Neutrophil (primary cell): ENCODE measurements around the gene COQ9.

Source experiments
- H3K27ac ChIP-seq: fragments of 200-600 bp; sonication (generic); 2 replicates; pipeline ENCODE4 v1.5.1; 2016; ENCODE audit warnings: mild to moderate bottlenecking, moderate library complexity
- H3K27me3 ChIP-seq: fragments of 200-600 bp; sonication (generic); 2 replicates; pipeline ENCODE4 v1.6.0; 2016; ENCODE audit warnings: mild to moderate bottlenecking
- H3K36me3 ChIP-seq: fragments of 200-600 bp; sonication (generic); 2 replicates; pipeline ENCODE4 v1.5.1; 2017
- H3K4me1 ChIP-seq, 2 experiments: fragments of 200-600 bp in 1 of 2; sonication (generic) in 1 of 2; 1 replicate in 1 of 2; 2 replicates in 1 of 2; pipeline versions ENCODE4 v1.5.1 to v1.6.1; 2013 to 2016; ENCODE audit warnings: low read depth in 1 of 2, low read length in 1 of 2, mild to moderate bottlenecking in 1 of 2, moderate library complexity in 1 of 2; ENCODE audit not compliant: control insufficient read depth in 1 of 2, insufficient read depth in 1 of 2
- H3K4me3 ChIP-seq, 2 experiments: fragments of 200-600 bp in 1 of 2; sonication (generic) in 1 of 2; 1 replicate in 1 of 2; 2 replicates in 1 of 2; pipeline ENCODE4 v1.5.1; 2013 to 2016; ENCODE audit warnings: low read depth in 1 of 2, low read length in 1 of 2, mild to moderate bottlenecking in 1 of 2, moderate library complexity in 1 of 2
- H3K9me3 ChIP-seq: fragments of 200-600 bp; sonication (generic); 2 replicates; pipeline ENCODE4 v1.5.1; 2016
- TF ChIP-seq, protein P1 (sequence below): fragments of 200-600 bp; sonication (generic); IDR thresholded peaks from 2 replicates; pipeline ENCODE4 v1.5.1; 2016; ENCODE audit warnings: antibody characterized with exemption

COQ9 gene

GRCh38 chr16:57478396-57479204 is 31.3 kb downstream of the COQ9 start:
- H3K27me3 ChIP-seq: peaks cover 37% of the 10 kb centered on the region
- H3K4me1 ChIP-seq: peaks cover 30 to 40% of the 10 kb centered on the region in 2 experiments
- no peak overlapping the region for H3K4me3 ChIP-seq
- no peak overlapping the region for H3K27ac ChIP-seq
- TF ChIP-seq, protein P1, sequence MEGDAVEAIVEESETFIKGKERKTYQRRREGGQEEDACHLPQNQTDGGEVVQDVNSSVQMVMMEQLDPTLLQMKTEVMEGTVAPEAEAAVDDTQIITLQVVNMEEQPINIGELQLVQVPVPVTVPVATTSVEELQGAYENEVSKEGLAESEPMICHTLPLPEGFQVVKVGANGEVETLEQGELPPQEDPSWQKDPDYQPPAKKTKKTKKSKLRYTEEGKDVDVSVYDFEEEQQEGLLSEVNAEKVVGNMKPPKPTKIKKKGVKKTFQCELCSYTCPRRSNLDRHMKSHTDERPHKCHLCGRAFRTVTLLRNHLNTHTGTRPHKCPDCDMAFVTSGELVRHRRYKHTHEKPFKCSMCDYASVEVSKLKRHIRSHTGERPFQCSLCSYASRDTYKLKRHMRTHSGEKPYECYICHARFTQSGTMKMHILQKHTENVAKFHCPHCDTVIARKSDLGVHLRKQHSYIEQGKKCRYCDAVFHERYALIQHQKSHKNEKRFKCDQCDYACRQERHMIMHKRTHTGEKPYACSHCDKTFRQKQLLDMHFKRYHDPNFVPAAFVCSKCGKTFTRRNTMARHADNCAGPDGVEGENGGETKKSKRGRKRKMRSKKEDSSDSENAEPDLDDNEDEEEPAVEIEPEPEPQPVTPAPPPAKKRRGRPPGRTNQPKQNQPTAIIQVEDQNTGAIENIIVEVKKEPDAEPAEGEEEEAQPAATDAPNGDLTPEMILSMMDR: no peak
- H3K36me3 ChIP-seq: no peaks in the 10 kb centered on the region
- H3K9me3 ChIP-seq: no peaks in the 10 kb centered on the region

- no peaks in the 10 kb centered on the region for H3K9me3 ChIP-seq
- no peaks in the 10 kb centered on the region for H3K36me3 ChIP-seq
- TF ChIP-seq, protein P1: no peak
- H3K4me3 ChIP-seq: no peak overlapping the region
- H3K27ac ChIP-seq: no peak overlapping the region
- H3K4me1 ChIP-seq: peaks cover 30 to 32% of the 10 kb centered on the region in 2 experiments
- peaks cover 38% of the 10 kb centered on the region for H3K27me3 ChIP-seq
Observed at GRCh38 chr16:57479205-57479975, 32.1 kb downstream of the COQ9 start.

DNA sequence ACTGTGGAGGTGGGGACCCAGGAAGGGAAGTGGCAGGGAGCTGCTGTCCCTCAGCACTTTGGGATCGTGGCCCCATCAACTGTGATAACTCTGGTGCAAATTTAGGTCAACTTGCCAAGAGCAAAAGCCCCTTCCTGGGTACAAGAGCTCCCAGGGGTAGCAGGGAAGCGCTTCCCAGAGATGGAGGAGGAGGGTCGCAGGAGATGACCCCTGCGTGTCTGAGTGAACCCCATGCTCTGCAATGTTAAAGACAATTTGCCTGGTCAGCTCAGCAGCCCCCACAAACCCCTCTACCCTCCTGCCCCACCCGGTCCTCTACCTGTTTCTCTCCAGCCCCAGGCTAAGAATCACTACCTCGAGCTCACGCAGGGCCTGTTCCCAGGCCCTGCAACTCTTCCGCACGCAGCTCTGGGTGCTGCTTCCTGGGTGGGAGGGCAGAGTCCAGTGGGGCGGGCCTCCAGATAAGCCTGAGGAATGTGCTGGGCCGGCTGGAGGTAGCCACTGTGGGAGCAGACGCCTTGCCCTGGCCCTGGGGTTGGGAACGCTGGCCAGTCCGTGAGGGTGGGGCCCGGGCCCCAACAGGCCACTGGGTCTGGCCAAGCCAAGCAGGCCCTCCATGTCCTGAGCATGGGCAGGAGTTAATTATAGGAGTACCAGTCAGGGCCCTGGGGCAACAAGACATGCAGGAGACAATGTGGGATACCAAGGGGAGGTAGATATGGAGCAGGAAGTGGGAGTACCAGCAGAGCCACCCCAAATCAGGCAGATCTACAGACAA is 32.9 kb downstream of the COQ9 start:
- Histone ChIP-seq H3K27me3 (peaks cover 46% of the 10 kb centered on the region), H3K27ac (no peak overlapping the region), H3K4me1 (peaks cover 24% of the 10 kb centered on the region in 2 experiments), H3K4me3 (no peak overlapping the region), H3K9me3 (no peaks in the 10 kb centered on the region), H3K36me3 (no peaks in the 10 kb centered on the region)
- TF ChIP-seq, protein P1: no peak

DNA sequence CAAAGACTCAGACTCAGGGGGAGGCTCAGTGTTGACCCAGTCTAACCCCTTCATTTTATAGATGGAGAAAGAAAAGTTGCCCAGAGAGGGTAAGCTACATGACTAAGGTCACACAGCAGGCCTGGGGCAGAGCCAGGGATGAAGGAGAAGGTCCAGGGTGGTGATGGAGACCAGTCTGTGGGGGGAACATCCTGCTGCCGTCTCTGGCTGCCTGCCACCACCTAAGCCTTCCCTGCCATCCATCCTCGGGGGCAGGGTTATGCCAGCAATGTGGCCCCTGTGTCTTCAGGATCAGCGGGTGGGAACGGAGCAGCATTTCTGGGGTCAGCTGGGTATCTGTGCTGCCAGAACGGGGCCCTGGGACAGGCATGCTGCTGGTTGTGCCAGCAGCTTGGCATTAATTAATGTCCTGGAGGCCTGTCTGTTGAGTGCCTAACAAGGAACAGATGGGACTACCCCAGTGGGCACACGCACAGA is 33.5 kb downstream of the COQ9 start:
- TF ChIP-seq, protein P1: no peak
- Histone ChIP-seq H3K27ac (no peak overlapping the region), H3K4me1 (peaks cover 21 to 24% of the 10 kb centered on the region in 2 experiments), H3K9me3 (no peaks in the 10 kb centered on the region), H3K36me3 (no peaks in the 10 kb centered on the region), H3K27me3 (peaks cover 52% of the 10 kb centered on the region), H3K4me3 (no peak overlapping the region)

DNA sequence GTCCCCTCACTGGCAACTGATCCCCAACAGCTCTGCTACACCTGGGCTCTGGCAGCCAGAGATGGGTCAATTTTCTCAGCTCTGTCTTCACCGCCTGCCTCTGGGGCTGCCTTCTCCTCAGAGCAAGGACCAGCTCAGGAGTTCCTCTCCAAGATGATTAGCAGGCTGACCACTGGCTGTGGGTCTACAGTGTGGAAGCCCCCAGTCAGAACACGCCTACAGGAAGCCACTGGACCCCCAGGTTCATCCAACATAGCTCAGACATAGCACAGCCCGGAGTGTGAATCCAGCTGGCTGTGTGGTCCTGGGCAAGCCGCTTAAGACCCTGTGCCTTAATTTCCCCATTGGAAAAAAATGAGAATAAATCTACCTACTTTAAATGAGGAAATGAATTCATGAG is 34.1 kb downstream of the COQ9 start:
- Histone ChIP-seq H3K9me3 (no peaks in the 10 kb centered on the region), H3K4me3 (no peak overlapping the region), H3K27ac (no peak overlapping the region), H3K27me3 (peaks cover 58% of the 10 kb centered on the region), H3K36me3 (no peaks in the 10 kb centered on the region), H3K4me1 (peaks cover 19 to 21% of the 10 kb centered on the region in 2 experiments)
- TF ChIP-seq, protein P1: no peak
